Fibroblast of lung (primary cell): ENCODE data around the gene CDYL2. TPM values are rescaled to one million over a fixed set of nuclear protein-coding genes. Genes with fewer than 3 reads are reported as not detected.

ENCODE experiments used
- DNase-seq, 2 donors: peaks; one replicate each; pipeline versions ENCODE4 v3.0.0 to v3.0.0-alpha.2; 2010; ENCODE audit warnings: low read depth in 2 of 2
- H2AFZ ChIP-seq: 2 replicates; pipeline ENCODE4 v1.5.1; 2012; ENCODE audit warnings: low read length, control low read depth, inconsistent platforms
- H3K27ac ChIP-seq: 2 replicates; pipeline ENCODE4 v1.5.1; 2011; ENCODE audit warnings: low read length, control low read depth; ENCODE audit not compliant: insufficient read depth
- H3K27me3 ChIP-seq: 2 replicates; pipeline ENCODE4 v1.5.1; 2011; ENCODE audit warnings: mild to moderate bottlenecking, low read length; ENCODE audit not compliant: control insufficient read depth, insufficient read depth
- H3K36me3 ChIP-seq: 2 replicates; pipeline ENCODE4 v1.5.1; 2011; ENCODE audit warnings: low read length; ENCODE audit not compliant: control insufficient read depth, insufficient read depth
- H3K4me1 ChIP-seq: 2 replicates; pipeline ENCODE4 v1.5.1; 2011; ENCODE audit warnings: low read length; ENCODE audit not compliant: control insufficient read depth, insufficient read depth; ENCODE audit errors: extremely low read depth
- H3K4me2 ChIP-seq: 2 replicates; pipeline ENCODE4 v1.5.1; 2011; ENCODE audit warnings: low read length, control low read depth; ENCODE audit not compliant: insufficient read depth; ENCODE audit errors: extremely low read depth
- H3K4me3 ChIP-seq, 4 experiments: fragments of 200-600 bp in 1 of 4; sonication (generic) in 1 of 4; replicated peaks in 1 of 4; 2 replicates each; pipeline ENCODE4 v1.5.1; 2011 to 2016; ENCODE audit warnings: low read length in 4 of 4, low read depth in 3 of 4, mild to moderate bottlenecking in 3 of 4, control low read depth in 2 of 4, inconsistent platforms in 1 of 4, mixed read lengths in 1 of 4; ENCODE audit not compliant: insufficient read depth in 1 of 4; ENCODE audit errors: control extremely low read depth in 1 of 4
- H3K79me2 ChIP-seq: 2 replicates; pipeline ENCODE4 v1.5.1; 2012; ENCODE audit warnings: mild to moderate bottlenecking, low read length, inconsistent platforms; ENCODE audit not compliant: control insufficient read depth, insufficient read depth
- H3K9ac ChIP-seq: 2 replicates; pipeline ENCODE4 v1.5.1; 2011; ENCODE audit warnings: mild to moderate bottlenecking, low read length, control low read depth; ENCODE audit not compliant: insufficient read depth
- H3K9me3 ChIP-seq: 2 replicates; pipeline ENCODE4 v1.5.1; 2012; ENCODE audit warnings: low read depth, low read length; ENCODE audit not compliant: control insufficient read depth, insufficient read depth
- H4K20me1 ChIP-seq: 2 replicates; pipeline ENCODE4 v1.5.1; 2011; ENCODE audit warnings: low read length; ENCODE audit not compliant: control insufficient read depth, insufficient read depth; ENCODE audit errors: extremely low read depth
- EZH2 ChIP-seq: IDR thresholded peaks from 2 replicates; pipeline ENCODE4 v1.5.1; 2012; ENCODE audit warnings: low read length, control low read depth, mild to moderate bottlenecking; ENCODE audit errors: missing control alignments
- polyA plus RNA-seq, 2 donors: library from polyadenylated mRNA; depleted of rRNA in 1 of 2; stranded (reverse) in 1 of 2; unstranded in 1 of 2; fragments of >200 nt; gene quantifications; 2 replicates each; pipeline ENCODE4 v1.2.1, GENCODE V29; 2011 to 2012; ENCODE audit warnings: missing spikeins in 1 of 2
- total RNA-seq: library from RNA; depleted of rRNA; stranded (reverse); fragments of >200 nt; gene quantifications from 2 replicates; pipeline ENCODE4 v1.2.1, GENCODE V29; 2014
- TF ChIP-seq, protein P1 (sequence below), 2 donors: IDR thresholded peaks in 1 of 2; conservative IDR thresholded peaks in 1 of 2; 1 replicate in 1 of 2; 2 replicates in 1 of 2; pipeline ENCODE4 v1.5.1; 2011 to 2012; ENCODE audit warnings: low read length in 2 of 2, control low read depth in 1 of 2, inconsistent platforms in 1 of 2, low read depth in 1 of 2, mild to moderate bottlenecking in 1 of 2

CDYL2 gene
- total and polyA plus RNA-seq, 2 donors (not counting 1 experiment from before 2014, with no cell fraction given) = 1.1 to 3.5 TPM

DNA sequence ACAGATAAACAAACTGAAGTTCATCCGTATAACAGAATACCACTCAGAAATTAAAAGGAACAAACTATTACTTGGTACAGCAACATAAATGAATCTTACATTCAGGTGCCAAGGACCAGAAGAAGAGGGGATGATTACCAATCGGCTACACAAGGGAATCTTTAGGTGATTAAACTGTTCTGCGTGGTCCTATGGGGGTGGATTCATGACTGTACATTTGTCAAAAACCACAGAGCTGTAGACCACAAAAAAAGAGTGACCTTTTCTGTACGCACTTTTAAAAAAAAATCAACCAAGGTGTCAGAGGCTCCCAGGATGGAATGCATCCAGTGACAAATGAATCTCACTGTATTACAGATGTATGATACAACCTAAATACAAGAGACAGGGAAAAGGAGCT is 110.8 kb downstream of the CDYL2 start:
- H4K20me1 ChIP-seq = no peaks in the 10 kb centered on the region
- H3K4me3 ChIP-seq = no peak overlapping the region
- no peaks in the 10 kb centered on the region for H3K9me3 ChIP-seq
- no peak overlapping the region for H3K9ac ChIP-seq
- no peak overlapping the region for H3K4me2 ChIP-seq
- no peaks in the 10 kb centered on the region for H3K27me3 ChIP-seq
- TF ChIP-seq, protein P1, sequence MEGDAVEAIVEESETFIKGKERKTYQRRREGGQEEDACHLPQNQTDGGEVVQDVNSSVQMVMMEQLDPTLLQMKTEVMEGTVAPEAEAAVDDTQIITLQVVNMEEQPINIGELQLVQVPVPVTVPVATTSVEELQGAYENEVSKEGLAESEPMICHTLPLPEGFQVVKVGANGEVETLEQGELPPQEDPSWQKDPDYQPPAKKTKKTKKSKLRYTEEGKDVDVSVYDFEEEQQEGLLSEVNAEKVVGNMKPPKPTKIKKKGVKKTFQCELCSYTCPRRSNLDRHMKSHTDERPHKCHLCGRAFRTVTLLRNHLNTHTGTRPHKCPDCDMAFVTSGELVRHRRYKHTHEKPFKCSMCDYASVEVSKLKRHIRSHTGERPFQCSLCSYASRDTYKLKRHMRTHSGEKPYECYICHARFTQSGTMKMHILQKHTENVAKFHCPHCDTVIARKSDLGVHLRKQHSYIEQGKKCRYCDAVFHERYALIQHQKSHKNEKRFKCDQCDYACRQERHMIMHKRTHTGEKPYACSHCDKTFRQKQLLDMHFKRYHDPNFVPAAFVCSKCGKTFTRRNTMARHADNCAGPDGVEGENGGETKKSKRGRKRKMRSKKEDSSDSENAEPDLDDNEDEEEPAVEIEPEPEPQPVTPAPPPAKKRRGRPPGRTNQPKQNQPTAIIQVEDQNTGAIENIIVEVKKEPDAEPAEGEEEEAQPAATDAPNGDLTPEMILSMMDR (conservative IDR thresholded peaks at IDR 0.05 in 1 of 2, IDR thresholded peaks at IDR 0.05 in 1 of 2; ENCODE audit: low read depth in 1 of 2, low read length in 2 of 2) = no peak
- TF ChIP-seq EZH2 = no peak
- no peak overlapping the region for H3K27ac ChIP-seq
- peak in 1 of 2 donors; percentile 75 for DNase-seq
- no peaks in the 10 kb centered on the region for H3K4me1 ChIP-seq
- no peak overlapping the region for H2AFZ ChIP-seq
- no peaks in the 10 kb centered on the region for H3K36me3 ChIP-seq
- H3K79me2 ChIP-seq = no peaks in the 10 kb centered on the region

DNA sequence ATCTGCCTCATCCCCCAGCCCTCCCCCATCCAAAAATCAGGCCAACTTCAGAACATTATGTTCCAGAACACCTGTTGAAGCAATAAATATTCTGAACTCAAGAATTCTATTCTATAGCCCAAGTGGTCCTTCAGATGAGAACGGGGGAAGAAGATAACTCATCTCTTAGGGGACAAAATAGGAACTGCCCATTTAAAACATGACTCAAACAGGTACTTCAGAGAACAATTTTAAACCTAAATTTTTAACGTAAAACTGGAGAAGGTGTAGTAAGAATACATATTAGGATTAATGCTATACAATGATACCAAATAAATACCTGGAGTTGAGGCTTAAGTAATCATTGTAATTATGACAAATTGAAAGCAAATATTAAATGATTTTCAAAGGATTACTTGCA is 112.1 kb downstream of the CDYL2 start:
- DNase-seq = no peak
- Histone ChIP-seq H2AFZ (no peak overlapping the region), H3K9me3 (no peaks in the 10 kb centered on the region), H3K27ac (no peak overlapping the region), H3K79me2 (no peaks in the 10 kb centered on the region), H3K4me3 (no peak overlapping the region), H3K27me3 (no peaks in the 10 kb centered on the region), H3K4me2 (no peak overlapping the region), H3K36me3 (no peaks in the 10 kb centered on the region), H3K4me1 (no peaks in the 10 kb centered on the region), H3K9ac (no peak overlapping the region), H4K20me1 (no peaks in the 10 kb centered on the region)
- TF ChIP-seq, protein P1 (conservative IDR thresholded peaks at IDR 0.05 in 1 of 2, IDR thresholded peaks at IDR 0.05 in 1 of 2; ENCODE audit: low read depth in 1 of 2, low read length in 2 of 2) = no peak
- no peak for TF ChIP-seq EZH2

DNA sequence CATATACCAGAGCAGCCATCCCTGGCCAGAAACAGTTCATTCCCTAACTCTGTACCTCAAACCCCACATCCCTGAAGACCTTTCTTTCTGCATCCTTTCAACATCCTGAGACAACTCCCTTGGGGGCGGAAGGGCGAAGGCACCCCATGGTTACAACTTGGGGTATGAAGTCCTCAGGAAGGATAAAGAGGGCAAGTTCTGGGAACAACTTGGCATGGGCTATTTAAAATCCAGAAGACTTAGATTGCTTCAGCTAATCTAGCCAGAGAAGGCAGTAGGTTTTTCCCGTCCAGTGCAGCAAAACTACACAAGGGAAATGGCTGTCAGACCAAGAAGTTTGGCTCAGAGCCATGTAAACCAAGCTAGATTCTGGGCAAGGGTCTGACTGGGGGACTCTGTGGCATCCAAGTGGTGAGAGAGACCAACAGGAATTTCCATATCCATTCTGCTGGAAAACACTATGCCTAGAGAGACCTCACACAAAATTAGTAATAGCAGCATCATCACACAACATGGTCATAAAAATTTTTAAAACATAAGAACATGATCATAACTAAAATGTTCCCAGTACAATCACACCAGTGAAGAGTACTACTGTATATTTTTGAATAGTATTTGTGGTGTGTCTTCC is 113.2 kb downstream of the CDYL2 start:
- no peak overlapping the region for H3K9ac ChIP-seq
- H3K9me3 ChIP-seq = no peaks in the 10 kb centered on the region
- H3K27me3 ChIP-seq = no peaks in the 10 kb centered on the region
- H4K20me1 ChIP-seq = no peaks in the 10 kb centered on the region
- DNase-seq = peak in 1 of 2 donors; percentile 44
- no peaks in the 10 kb centered on the region for H3K4me1 ChIP-seq
- no peak overlapping the region for H2AFZ ChIP-seq
- H3K79me2 ChIP-seq = no peaks in the 10 kb centered on the region
- no peak overlapping the region for H3K4me2 ChIP-seq
- H3K4me3 ChIP-seq = no peak overlapping the region
- TF ChIP-seq, protein P1 (conservative IDR thresholded peaks at IDR 0.05 in 1 of 2, IDR thresholded peaks at IDR 0.05 in 1 of 2; ENCODE audit: low read depth in 1 of 2, low read length in 2 of 2) = no peak
- TF ChIP-seq EZH2 = no peak
- no peak overlapping the region for H3K27ac ChIP-seq
- no peaks in the 10 kb centered on the region for H3K36me3 ChIP-seq
